Choroid plexus epithelial cell (primary cell): Measurements from ENCODE around the gene TNFRSF11A.

ENCODE experiments used
- DNase-seq: peaks from one replicate; pipeline ENCODE4 v3.0.0-alpha.2; 2010; ENCODE audit warnings: low read depth
- H3K4me3 ChIP-seq: 2 replicates; pipeline ENCODE4 v1.5.1; 2011; ENCODE audit warnings: low read depth, mild to moderate bottlenecking, control low read depth, low read length, moderate library complexity
- TF ChIP-seq, protein P1 (sequence below): conservative IDR thresholded peaks from 2 replicates; pipeline ENCODE4 v1.5.1; 2011; ENCODE audit warnings: low read depth, mild to moderate bottlenecking, control low read depth, inconsistent platforms, low read length, moderate library complexity

The TNFRSF11A gene

DNA sequence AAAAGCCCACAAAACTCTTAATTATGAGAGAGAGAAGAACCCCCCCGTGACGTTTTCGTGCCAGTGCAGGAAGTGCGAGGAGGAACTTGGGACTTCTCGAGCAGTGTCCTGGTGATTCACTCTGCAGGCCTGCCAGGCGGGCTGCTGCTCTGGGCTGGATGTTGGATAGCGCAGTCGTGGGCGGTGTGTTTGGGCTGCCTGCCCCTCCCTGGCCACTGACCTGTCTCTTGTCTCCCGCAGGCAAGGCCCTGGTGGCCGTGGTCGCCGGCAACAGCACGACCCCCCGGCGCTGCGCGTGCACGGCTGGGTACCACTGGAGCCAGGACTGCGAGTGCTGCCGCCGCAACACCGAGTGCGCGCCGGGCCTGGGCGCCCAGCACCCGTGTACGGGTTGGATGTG, 29.0 kb downstream of the TNFRSF11A start:
- H3K4me3 ChIP-seq, result no peak overlapping the region
- DNase-seq, result no peak
- TF ChIP-seq, protein P1, sequence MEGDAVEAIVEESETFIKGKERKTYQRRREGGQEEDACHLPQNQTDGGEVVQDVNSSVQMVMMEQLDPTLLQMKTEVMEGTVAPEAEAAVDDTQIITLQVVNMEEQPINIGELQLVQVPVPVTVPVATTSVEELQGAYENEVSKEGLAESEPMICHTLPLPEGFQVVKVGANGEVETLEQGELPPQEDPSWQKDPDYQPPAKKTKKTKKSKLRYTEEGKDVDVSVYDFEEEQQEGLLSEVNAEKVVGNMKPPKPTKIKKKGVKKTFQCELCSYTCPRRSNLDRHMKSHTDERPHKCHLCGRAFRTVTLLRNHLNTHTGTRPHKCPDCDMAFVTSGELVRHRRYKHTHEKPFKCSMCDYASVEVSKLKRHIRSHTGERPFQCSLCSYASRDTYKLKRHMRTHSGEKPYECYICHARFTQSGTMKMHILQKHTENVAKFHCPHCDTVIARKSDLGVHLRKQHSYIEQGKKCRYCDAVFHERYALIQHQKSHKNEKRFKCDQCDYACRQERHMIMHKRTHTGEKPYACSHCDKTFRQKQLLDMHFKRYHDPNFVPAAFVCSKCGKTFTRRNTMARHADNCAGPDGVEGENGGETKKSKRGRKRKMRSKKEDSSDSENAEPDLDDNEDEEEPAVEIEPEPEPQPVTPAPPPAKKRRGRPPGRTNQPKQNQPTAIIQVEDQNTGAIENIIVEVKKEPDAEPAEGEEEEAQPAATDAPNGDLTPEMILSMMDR, result no peak

DNA sequence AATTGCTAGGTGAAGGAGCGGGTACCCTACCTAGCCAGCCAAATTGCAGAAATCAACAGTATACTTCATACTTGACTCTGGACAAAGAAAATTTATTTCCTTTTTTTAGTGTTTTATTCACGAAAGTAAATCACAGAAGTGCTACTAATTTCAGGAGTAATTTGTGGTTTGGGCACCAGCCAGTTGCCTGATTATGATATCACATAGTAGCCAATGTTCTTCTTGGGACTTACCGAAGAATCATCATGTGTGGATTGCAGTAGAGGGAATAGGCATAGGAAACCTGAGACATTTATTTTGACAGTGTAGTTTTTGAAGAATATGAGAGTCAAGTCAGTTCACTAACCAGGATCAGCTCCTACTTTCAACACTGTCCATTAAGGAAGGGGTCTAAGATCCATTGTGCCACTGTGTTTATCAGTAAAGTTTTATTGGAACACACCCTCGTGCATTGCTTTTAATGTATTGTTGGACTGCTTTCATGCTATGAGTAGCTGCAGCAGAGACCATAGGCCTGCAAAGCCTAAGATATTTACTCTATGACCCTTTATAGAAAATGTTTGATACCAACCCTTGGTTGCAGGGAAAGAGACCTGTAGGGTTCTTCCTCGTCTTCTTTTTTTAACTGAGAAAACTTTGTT, 32.1 kb downstream of the TNFRSF11A start:
- H3K4me3 ChIP-seq, result no peak overlapping the region
- TF ChIP-seq, protein P1, result no peak
- no peak for DNase-seq

DNA sequence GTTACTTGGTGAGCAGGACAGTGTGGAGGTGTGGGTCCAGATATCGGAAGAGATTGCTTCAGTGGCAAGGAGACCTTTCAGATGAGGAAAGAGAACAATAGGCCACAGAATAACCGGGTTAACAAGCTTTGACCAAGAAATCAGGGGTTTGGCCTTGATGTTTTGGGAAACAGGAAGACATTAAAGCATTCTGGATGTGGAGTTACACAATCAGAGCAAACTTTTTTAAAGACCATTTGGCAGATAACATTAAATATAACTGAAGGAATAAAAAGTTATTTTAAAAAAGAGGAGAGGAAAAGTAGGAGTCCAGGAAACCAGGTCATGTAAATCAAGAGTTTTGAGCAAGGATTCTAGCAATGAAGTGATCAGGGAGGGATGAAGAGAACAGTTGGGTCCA, 35.7 kb downstream of the TNFRSF11A start:
- no peak for DNase-seq
- TF ChIP-seq, protein P1, result no peak
- H3K4me3 ChIP-seq, result no peak overlapping the region

DNA sequence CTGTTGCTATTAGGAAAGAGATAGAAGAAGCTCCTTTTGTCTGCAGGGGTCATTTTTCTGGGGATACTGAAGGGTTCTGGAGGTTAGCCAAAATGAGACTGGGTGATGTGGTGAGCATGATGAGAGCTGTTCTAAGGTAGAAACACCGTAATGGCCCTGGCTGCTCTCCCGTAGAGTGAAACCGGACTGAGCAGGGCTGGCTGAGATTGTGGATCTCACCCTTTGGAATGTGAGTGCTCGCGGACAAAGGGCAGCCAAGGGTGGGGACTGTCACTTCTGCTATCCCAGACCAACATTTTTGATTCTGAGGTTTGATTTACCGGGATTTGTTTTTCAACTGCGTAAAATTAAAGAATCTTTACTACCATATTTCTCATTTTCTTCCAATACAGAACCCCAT, 36.2 kb downstream of the TNFRSF11A start:
- H3K4me3 ChIP-seq, result no peak overlapping the region
- no peak for DNase-seq
- TF ChIP-seq, protein P1, result no peak

DNA sequence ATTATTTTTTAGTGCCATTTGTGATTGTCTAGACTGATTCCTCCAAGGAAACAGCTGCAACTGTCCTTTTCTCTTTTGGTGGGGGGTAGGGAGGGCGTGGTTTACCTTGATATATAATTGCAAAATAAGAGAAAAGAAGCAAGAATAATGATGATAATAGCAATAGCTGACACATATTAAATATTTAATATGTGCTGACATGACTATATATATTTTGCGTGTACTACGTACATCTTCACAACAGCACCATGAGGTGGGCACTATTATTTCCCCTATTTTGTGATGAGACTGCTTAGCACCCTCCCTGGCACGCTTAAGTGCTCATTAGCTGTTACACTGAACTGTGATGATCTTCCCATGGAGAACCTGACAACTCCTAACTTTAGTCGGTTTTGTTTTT, 39.4 kb downstream of the TNFRSF11A start:
- no peak for DNase-seq

DNA sequence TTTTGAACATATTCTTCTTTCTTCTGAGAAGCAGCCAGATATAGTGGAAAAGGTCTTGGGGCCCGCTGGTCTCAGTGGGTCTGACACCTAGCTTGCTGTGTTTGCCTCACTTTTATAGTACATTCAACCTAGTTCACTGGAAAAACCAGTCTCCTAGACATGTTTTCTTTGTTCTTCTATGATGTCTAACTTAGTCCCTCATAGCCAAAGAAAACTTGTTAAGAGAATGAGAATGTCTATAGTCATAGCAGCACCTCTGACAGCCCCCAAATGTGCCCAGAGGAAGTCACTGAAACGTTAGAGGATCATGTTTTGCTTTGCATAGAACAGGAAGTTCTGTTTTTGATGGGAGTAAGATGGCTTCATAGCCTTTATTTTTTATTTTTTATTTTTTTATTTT, 40.3 kb downstream of the TNFRSF11A start:
- DNase-seq, result no peak
- TF ChIP-seq, protein P1, result no peak
- H3K4me3 ChIP-seq, result no peak overlapping the region

More for the DNA sequence above, 39.4 kb downstream of the TNFRSF11A start:
- TF ChIP-seq, protein P1, result no peak
- H3K4me3 ChIP-seq, result no peak overlapping the region

DNA sequence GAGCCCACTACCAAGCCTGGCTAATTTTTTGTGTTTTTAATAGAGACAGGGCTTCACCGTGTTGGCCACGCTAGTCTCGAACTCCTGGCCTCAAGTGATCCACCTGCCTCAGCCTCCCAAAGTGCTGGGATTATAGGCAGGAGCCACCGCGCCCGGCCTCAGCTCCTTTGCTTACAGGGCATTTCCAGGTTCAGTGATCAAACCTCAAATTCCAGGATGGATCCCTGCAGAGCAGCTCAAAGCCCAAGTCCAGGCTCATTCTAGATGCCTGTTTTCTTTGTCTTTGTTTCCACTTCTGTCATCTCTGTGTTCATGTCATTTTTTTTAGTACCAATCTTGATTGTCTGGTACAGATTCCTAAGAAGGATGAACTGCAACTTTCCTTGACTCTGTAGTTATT, 41.9 kb downstream of the TNFRSF11A start:
- TF ChIP-seq, protein P1, result no peak
- DNase-seq, result no peak
- no peak overlapping the region for H3K4me3 ChIP-seq
